Heart left ventricle (tissue), 13 donors: Measurements from ENCODE around the gene KLK14.

Experiments
- POLR2A ChIP-seq, 2 donors: fragments of 450-650 bp; IDR thresholded peaks; one replicate each; pipeline ENCODE4 v1.6.1; 2017; ENCODE audit warnings: antibody characterized with exemption in 2 of 2, mild to moderate bottlenecking in 2 of 2, moderate library complexity in 2 of 2
- TF ChIP-seq, protein P1 (sequence below), 12 donors: fragments of 200-600 bp; sonication (generic) in 4 of 12; IDR thresholded peaks; one replicate each; pipeline versions ENCODE4 v1.5.0 to v1.8.0; 2018 to 2022; ENCODE audit warnings: antibody characterized with exemption in 12 of 12, mild to moderate bottlenecking in 5 of 12
- donor health status: ischemic (EF 13 %, LVEDD 7.1; RV severe dilation, severe dysfunction).
- donor health status: DM: no; HTN: yes; CAD: no.
- donor health status: DM: no; HTN: no; CAD: no.
- donor health status: ischemic (EF 25% LVEDD 6.9; RV normal size, moderate dysfunction).
- donor health status: ischemic (EF 25% LVEDD 5.7; RV mildly dilated, moderate dysfunction).
- donor health status: ischemic (EF 35%, LVEDD 5.7; RV mildly dilated, moderate dysfunction).
- donor health status: nonischemic (EF 11% LVEDD 7.7; RV severe dilation, severe dysfunction).
- donor health status: DM: yes; HTN: yes; CAD: no.
- donor health status: PGD.
- donor health status: ischemic (EF 29% LVEDD 5.4; RV normal size, mild dysfunction).
- donor health status: nonischemic (EF 23%, LVEDD 6.1; RV moderate dilation, normal function).

DNA sequence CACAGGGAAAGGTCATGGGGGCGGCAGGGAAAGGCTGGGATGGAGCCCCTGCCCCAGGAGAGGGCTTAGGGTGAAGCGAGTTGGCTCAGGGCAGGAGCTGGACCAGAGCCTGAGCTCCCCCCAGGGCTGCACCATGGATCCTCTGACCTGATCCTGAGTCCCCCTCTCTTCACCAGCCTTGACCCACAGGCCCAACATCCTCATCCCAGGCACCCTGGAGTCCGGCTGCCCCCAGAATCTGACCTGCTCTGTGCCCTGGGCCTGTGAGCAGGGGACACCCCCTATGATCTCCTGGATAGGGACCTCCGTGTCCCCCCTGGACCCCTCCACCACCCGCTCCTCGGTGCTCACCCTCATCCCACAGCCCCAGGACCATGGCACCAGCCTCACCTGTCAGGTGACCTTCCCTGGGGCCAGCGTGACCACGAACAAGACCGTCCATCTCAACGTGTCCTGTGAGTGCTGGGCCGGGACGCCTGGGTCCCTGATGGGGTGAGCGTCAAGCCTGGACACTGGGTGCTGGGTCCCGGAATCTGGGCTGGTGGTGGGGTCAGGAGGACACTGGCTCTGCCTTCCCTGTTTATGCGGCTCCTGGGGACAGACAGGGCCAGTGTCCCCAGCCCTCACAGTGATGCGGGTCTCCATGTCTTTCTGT, 42.9 kb upstream of the KLK14 start:
- TF ChIP-seq, protein P1, sequence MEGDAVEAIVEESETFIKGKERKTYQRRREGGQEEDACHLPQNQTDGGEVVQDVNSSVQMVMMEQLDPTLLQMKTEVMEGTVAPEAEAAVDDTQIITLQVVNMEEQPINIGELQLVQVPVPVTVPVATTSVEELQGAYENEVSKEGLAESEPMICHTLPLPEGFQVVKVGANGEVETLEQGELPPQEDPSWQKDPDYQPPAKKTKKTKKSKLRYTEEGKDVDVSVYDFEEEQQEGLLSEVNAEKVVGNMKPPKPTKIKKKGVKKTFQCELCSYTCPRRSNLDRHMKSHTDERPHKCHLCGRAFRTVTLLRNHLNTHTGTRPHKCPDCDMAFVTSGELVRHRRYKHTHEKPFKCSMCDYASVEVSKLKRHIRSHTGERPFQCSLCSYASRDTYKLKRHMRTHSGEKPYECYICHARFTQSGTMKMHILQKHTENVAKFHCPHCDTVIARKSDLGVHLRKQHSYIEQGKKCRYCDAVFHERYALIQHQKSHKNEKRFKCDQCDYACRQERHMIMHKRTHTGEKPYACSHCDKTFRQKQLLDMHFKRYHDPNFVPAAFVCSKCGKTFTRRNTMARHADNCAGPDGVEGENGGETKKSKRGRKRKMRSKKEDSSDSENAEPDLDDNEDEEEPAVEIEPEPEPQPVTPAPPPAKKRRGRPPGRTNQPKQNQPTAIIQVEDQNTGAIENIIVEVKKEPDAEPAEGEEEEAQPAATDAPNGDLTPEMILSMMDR (IDR thresholded peaks at IDR 0.05) = no peak
- TF ChIP-seq POLR2A (IDR thresholded peaks at IDR 0.05) = no peak
